K562 (cell line): ENCODE results near the gene NEURL1B. TPM values are rescaled to one million over a fixed set of nuclear protein-coding genes. Genes with fewer than 3 reads are reported as not detected.

Experiments
- ATAC-seq: fragments of 200-7000 bp; cut with Tn5 transposase; 3 replicates; pipeline ENCODE4 v1.9.1; 2020; ENCODE audit warnings: moderate library complexity
- BruUV-seq: library from RNA; stranded (reverse); fragments of 400-500 nt; replicated peaks from 2 replicates; lab custom pipeline; 2021; lab: Mats Ljungman, UMichigan
- CTCF ChIA-PET: fragments of 300-600 bp; formaldehyde crosslinking; extraction: SDS; loops from one replicate; lab custom pipeline; 2021; ENCODE audit warnings: low intra/inter-chr PET ratio; lab: Yijun Ruan, JAX
- POLR2A ChIA-PET: fragments of 300-600, 350-650 bp; sonication (Branson Sonifier 250); formaldehyde crosslinking; extraction: SDS; loops from one replicate; lab custom pipeline; 2021; ENCODE audit warnings: antibody characterized with exemption, inconsistent platforms; lab: Yijun Ruan, JAX
- DNase-seq, 4 experiments: peaks; one replicate each; pipeline versions ENCODE4 v3.0.0 to v3.0.0-alpha.2; 2011 to 2018; ENCODE audit warnings: low spot score in 3 of 4, mixed read lengths in 3 of 4; ENCODE audit errors: extremely low read depth in 1 of 4
- FAIRE-seq: peaks from 2 replicates; lab custom pipeline; 2011; peaks lifted over from hg19 to GRCh38; lab: Jason Lieb, UNC
- H2AFZ ChIP-seq: 2 replicates; pipeline ENCODE4 v1.6.0; 2011; ENCODE audit warnings: low read depth, low read length, control low read depth, inconsistent platforms
- H3K27ac ChIP-seq: fragments of 200-600 bp; 3 replicates; pipeline ENCODE4 v1.8.0; 2011; ENCODE audit warnings: low read depth, mild to moderate bottlenecking, control low read depth, inconsistent platforms, low read length, moderate library complexity, mixed read lengths; ENCODE audit errors: extremely low read depth
- H3K27me3 ChIP-seq, 2 experiments: fragments of 300-600 bp in 1 of 2; 2 replicates in 1 of 2; 3 replicates in 1 of 2; pipeline versions ENCODE4 v1.6.0 to v1.8.0; 2011; ENCODE audit warnings: inconsistent platforms in 2 of 2, low read length in 2 of 2, mild to moderate bottlenecking in 1 of 2, mixed read lengths in 1 of 2, moderate library complexity in 1 of 2; ENCODE audit not compliant: control insufficient read depth in 2 of 2, insufficient read depth in 2 of 2
- H3K36me3 ChIP-seq: fragments of 300-600 bp; 3 replicates; pipeline ENCODE4 v1.8.0; 2011; ENCODE audit warnings: mild to moderate bottlenecking, low read length, inconsistent platforms; ENCODE audit not compliant: control insufficient read depth, insufficient read depth
- H3K4me1 ChIP-seq, 2 experiments: fragments of 200-600 bp in 1 of 2; replicated peaks in 1 of 2; 2 replicates in 1 of 2; 3 replicates in 1 of 2; pipeline versions ENCODE4 v1.5.1 to v1.8.0; 2011; ENCODE audit warnings: inconsistent platforms in 2 of 2, low read length in 2 of 2, mild to moderate bottlenecking in 1 of 2, mixed read lengths in 1 of 2, moderate library complexity in 1 of 2; ENCODE audit not compliant: control insufficient read depth in 2 of 2, insufficient read depth in 2 of 2
- H3K4me2 ChIP-seq: 2 replicates; pipeline ENCODE4 v1.6.1; 2011; ENCODE audit warnings: low read length, control low read depth, inconsistent platforms, mixed read lengths; ENCODE audit not compliant: insufficient read depth
- H3K4me3 ChIP-seq: fragments of 200-600 bp; sonication (generic), shearing (Covaris generic); 2 replicates; pipeline ENCODE4 v1.5.1; 2016; ENCODE audit warnings: control low read depth, inconsistent platforms
- H3K79me2 ChIP-seq: fragments of 200-600 bp; 3 replicates; pipeline ENCODE4 v1.8.0; 2011; ENCODE audit warnings: low read length, inconsistent platforms; ENCODE audit not compliant: control insufficient read depth, insufficient read depth
- H3K9ac ChIP-seq, 2 experiments: 2 replicates each; pipeline versions ENCODE4 v1.6.0 to v1.6.1; 2011; ENCODE audit warnings: low read depth in 2 of 2, low read length in 2 of 2, control low read depth in 1 of 2, inconsistent platforms in 1 of 2, mild to moderate bottlenecking in 1 of 2, mixed read lengths in 1 of 2; ENCODE audit not compliant: insufficient read depth in 1 of 2
- H3K9me1 ChIP-seq: one replicate; pipeline ENCODE4 v1.6.0; 2011; ENCODE audit warnings: inconsistent platforms, mild to moderate bottlenecking, low read length, moderate library complexity; ENCODE audit not compliant: control insufficient read depth, insufficient read depth
- H3K9me3 ChIP-seq: replicated peaks from 2 replicates; pipeline ENCODE4 v1.5.1; 2011; ENCODE audit warnings: low read depth, low read length, inconsistent platforms; ENCODE audit not compliant: control insufficient read depth, insufficient read depth
- H4K20me1 ChIP-seq: replicated peaks from 2 replicates; pipeline ENCODE4 v1.6.1; 2011; ENCODE audit warnings: low read length, inconsistent platforms, mixed read lengths; ENCODE audit not compliant: control insufficient read depth, insufficient read depth
- CBFA2T2 ChIP-seq: fragments of 450-650 bp; conservative IDR thresholded peaks from 2 replicates; pipeline ENCODE4 v1.6.1; 2017; ENCODE audit warnings: mild to moderate bottlenecking
- CREB1 ChIP-seq, 2 experiments: sonication (generic) in 1 of 2; formaldehyde crosslinking in 1 of 2; IDR thresholded peaks; 2 replicates each; pipeline versions ENCODE4 v1.6.1 to v1.8.0; 2012 to 2022; ENCODE audit warnings: inconsistent platforms in 1 of 2, mild to moderate bottlenecking in 1 of 2, missing genetic modification reagents in 1 of 2, moderate library complexity in 1 of 2
- CREM ChIP-seq: IDR thresholded peaks from 2 replicates; pipeline ENCODE4 v1.6.1; 2014; ENCODE audit warnings: antibody characterized with exemption, low read depth
- UBTF ChIP-seq, 2 experiments: IDR thresholded peaks; 2 replicates each; pipeline ENCODE4 v1.6.1; 2012; ENCODE audit warnings: improper control_type of control experiment in 2 of 2, low read depth in 2 of 2, low read length in 2 of 2, borderline replicate concordance in 1 of 2
- XRCC4 ChIP-seq: IDR thresholded peaks from one replicate; pipeline ENCODE4 v1.6.1; 2011; ENCODE audit not compliant: insufficient read depth, insufficient read length; ENCODE audit errors: extremely low read depth
- WGBS: fragments of 100-300 bp; shearing (Covaris generic); methylation state at CpG from one replicate; pipeline ENCODE4 v1.1.6; 2016; ENCODE audit warnings: low coverage, mixed read lengths; ENCODE audit not compliant: insufficient coverage; ENCODE audit errors: missing lambda C conversion rate; 5-methylcytosine and 5-hydroxymethylcytosine counted together
- in situ Hi-C: fragments of 300-500 bp; cut with MboI; formaldehyde crosslinking; loops from 4 replicates; pipeline ENCODE4 v1.15.0; 2018; ENCODE audit warnings: inconsistent platforms, mixed read lengths
- intact Hi-C: fragments of 100-400 bp; cut with micrococcal nuclease; formaldehyde crosslinking; loops from 2 replicates; pipeline ENCODE4 v1.14.2; 2022
- polyA plus RNA-seq, 8 experiments: library from polyadenylated mRNA; depleted of rRNA in 4 of 8; stranded (reverse) in 5 of 8; unstranded in 3 of 8; fragments of >200 nt; fragmentation: Nextera tagmentation in 2 of 8; fragmentation: Illumina TruSeq in 1 of 8; extraction: Ambion mirVana in 2 of 8; extraction: Trizol in 1 of 8; gene quantifications; 2 replicates each; pipeline versions ENCODE4 v1.2.1 to v1.2.3, GENCODE V29; 2011 to 2014; ENCODE audit warnings: inconsistent platforms in 1 of 8, missing spikeins in 1 of 8
- total RNA-seq, 7 experiments: library from RNA; depleted of rRNA in 6 of 7; stranded (reverse); fragments of >200 nt in 6 of 7; fragmentation: Illumina TruSeq in 2 of 7; extraction: Trizol in 2 of 7; gene quantifications; 2 replicates each; pipeline versions ENCODE4 v1.2.1 to v1.2.3, GENCODE V29; 2011 to 2021; ENCODE audit warnings: low replicate concordance in 1 of 7

NEURL1B gene
- total and polyA plus RNA-seq, 9 of the 15 experiments (the other 6 are each of a cell fraction or from before 2014, with no cell fraction given), result 0.04 TPM; not detected in 8

GRCh38 chr5:172637740-172638139 lies 3.3 kb upstream of the NEURL1B start:
- H3K4me3 ChIP-seq, result no peak overlapping the region
- WGBS, result 17% methylated on average over 2 of the region's 2 CpGs
- FAIRE-seq (no peak), ATAC-seq (no peak), DNase-seq (no peak)
- no peak overlapping the region for H3K4me2 ChIP-seq
- H3K27ac ChIP-seq, result no peak overlapping the region
- no peaks in the 10 kb centered on the region for H3K79me2 ChIP-seq
- no peak for TF ChIP-seq XRCC4
- H3K9ac ChIP-seq, result no peak overlapping the region
- POLR2A ChIA-PET, result interaction anchor here (1.1 kb wide), 1 partner anchor 157 kb away, joined by 4 read pairs; no protein-coding TSS in a partner anchor
- BruUV-seq, result no TSS peak
- H3K9me3 ChIP-seq, result no peaks in the 10 kb centered on the region
- in situ Hi-C loops, result no loop called here
- H3K36me3 ChIP-seq, result no peaks in the 10 kb centered on the region
- peaks cover 4 to 15% of the 10 kb centered on the region in 2 experiments; a peak in 3 of 5 replicates for H3K4me1 ChIP-seq
- CTCF ChIA-PET, result no interaction called here
- H3K27me3 ChIP-seq, result peaks cover 33 to 70% of the 10 kb centered on the region in 2 experiments; a peak in 4 of 5 replicates
- intact Hi-C loops, result no loop called here
- H4K20me1 ChIP-seq, result peaks cover 5% of the 10 kb centered on the region; the same call in 1 of the 2 replicates
- H2AFZ ChIP-seq, result no peak overlapping the region
- H3K9me1 ChIP-seq, result no peaks in the 10 kb centered on the region

- peaks cover 39 to 76% of the 10 kb centered on the region in 2 experiments; a peak in 4 of 5 replicates for H3K27me3 ChIP-seq
- no peak overlapping the region for H2AFZ ChIP-seq
- peaks cover 4 to 15% of the 10 kb centered on the region in 2 experiments; a peak in 3 of 5 replicates for H3K4me1 ChIP-seq
- no peaks in the 10 kb centered on the region for H3K9me3 ChIP-seq
- TF ChIP-seq CREB1 (IDR thresholded peaks at IDR 0.05) (no peak), CREB1 (CRISPR knock-in tag; IDR thresholded peaks at IDR 0.05) (no peak), CREM (no peak), CBFA2T2 (no peak), UBTF (IDR thresholded peaks at IDR 0.05; ENCODE audit: borderline replicate concordance in 1 of 2, low read depth in 2 of 2, low read length in 2 of 2) (no peak)
- CTCF ChIA-PET, result no interaction called here
- no peaks in the 10 kb centered on the region for H3K79me2 ChIP-seq
- H3K4me2 ChIP-seq, result no peak overlapping the region
- no peaks in the 10 kb centered on the region for H3K9me1 ChIP-seq
- ATAC-seq (no peak), FAIRE-seq (no peak), DNase-seq (no peak)
- peaks cover 5% of the 10 kb centered on the region; the same call in 1 of the 2 replicates for H4K20me1 ChIP-seq
- no peak overlapping the region for H3K9ac ChIP-seq
- 0% methylated on average over 3 of the region's 3 CpGs for WGBS
- POLR2A ChIA-PET, result interaction anchor here (1.1 kb wide), 1 partner anchor 158 kb away, joined by 4 read pairs; no protein-coding TSS in a partner anchor
- no TSS peak for BruUV-seq
- intact Hi-C loops (no loop called here), in situ Hi-C loops (no loop called here)
- no peak overlapping the region for H3K27ac ChIP-seq
- no peaks in the 10 kb centered on the region for H3K36me3 ChIP-seq
- no peak overlapping the region for H3K4me3 ChIP-seq
Observed at GRCh38 chr5:172638209-172638768, 2.8 kb upstream of the NEURL1B start.
